IPS-18c (cell line): ENCODE measurements around the gene PRDM13.
"Not testable (repeated sequence)": the region's sequence is repeated elsewhere in the genome, so short reads cannot be mapped to it uniquely, and the experiment has no call there.

Experiments
- H3K4me3 ChIP-seq: 2 replicates; pipeline ENCODE4 v1.7.0; 2013; ENCODE audit warnings: low read depth, mild to moderate bottlenecking, low read length, moderate library complexity; ENCODE audit not compliant: insufficient read depth
- H3K9me3 ChIP-seq: one replicate; pipeline ENCODE4 v1.6.1; 2013; ENCODE audit warnings: mild to moderate bottlenecking, low read length, moderate library complexity; ENCODE audit not compliant: control insufficient read depth, insufficient read depth

Gene PRDM13

DNA sequence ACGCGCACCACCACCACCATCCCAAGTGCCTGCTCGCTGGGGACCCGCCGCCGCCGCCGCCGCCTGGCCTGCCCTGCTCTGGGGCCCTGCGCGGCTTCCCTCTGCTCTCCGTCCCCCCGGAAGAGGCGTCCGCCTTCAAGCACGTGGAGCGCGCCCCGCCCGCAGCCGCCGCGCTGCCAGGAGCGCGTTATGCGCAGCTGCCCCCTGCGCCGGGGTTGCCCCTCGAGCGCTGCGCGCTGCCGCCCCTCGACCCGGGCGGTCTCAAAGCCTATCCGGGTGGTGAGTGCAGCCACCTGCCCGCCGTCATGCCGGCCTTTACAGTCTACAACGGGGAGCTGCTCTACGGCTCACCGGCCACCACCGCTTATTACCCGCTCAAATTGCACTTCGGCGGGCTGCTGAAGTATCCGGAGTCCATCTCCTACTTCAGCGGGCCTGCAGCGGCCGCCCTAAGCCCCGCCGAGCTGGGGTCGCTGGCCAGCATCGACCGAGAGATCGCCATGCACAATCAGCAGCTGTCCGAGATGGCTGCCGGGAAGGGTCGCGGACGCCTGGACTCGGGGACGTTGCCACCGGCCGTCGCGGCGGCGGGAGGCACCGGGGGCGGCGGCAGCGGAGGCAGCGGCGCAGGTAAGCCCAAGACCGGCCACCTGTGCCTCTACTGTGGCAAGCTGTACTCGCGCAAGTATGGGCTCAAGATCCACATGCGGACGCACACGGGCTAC is 7.2 kb downstream of the PRDM13 start:
- no peaks in the 10 kb centered on the region for H3K9me3 ChIP-seq
- peak overlapping the region; percentile 60 for H3K4me3 ChIP-seq

DNA sequence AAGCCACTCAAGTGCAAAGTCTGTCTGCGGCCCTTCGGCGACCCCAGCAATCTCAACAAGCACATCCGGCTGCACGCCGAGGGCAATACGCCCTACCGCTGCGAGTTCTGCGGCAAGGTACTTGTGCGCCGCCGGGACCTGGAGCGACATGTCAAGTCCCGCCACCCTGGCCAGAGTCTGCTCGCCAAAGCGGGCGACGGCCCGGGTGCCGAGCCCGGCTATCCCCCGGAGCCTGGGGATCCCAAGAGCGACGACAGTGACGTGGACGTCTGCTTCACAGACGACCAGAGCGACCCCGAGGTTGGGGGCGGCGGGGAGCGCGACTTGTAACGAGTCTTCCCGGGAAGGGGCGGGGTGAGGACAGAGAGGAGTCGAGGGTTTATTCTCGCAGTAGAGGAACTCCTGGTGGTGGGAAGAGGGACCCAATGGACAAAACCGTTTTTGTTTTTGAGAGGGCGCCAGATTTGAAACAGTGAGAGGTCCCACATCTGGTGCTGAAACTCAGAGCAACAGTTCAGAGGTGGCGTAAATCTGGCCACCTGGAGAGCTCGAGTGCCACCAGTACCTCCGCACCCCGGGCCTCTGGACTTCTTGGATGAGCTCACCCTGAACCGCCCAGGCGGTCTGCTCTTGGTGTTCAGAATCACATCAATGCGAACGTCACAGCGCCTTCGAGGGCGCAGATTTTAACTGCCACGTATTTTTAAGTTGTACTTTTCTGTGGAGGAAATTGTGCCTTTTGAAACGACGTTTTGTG is 8.0 kb downstream of the PRDM13 start:
- no peaks in the 10 kb centered on the region for H3K9me3 ChIP-seq
- peak overlapping the region; percentile 60 for H3K4me3 ChIP-seq

DNA sequence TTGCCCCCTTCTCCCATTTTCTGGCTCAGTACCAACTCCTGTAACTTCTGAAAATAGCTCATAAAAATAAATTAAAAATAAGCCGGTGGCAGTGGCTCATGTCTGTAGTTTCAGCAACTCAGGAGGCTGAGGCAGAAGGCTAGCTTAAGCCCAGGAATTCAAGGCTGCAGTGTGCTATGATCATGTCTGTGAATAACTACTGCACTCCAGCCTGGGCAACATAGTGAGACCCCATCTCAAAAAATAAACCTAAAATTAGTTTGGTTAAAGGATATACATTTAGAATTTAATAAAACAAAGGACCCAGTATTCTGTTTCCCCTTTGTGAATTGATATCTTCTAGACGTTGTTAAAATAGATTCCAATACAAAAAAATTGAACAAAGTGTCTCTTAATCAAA is 10.5 kb downstream of the PRDM13 start:
- Histone ChIP-seq H3K9me3 (no peaks in the 10 kb centered on the region), H3K4me3 (no peak overlapping the region)

DNA sequence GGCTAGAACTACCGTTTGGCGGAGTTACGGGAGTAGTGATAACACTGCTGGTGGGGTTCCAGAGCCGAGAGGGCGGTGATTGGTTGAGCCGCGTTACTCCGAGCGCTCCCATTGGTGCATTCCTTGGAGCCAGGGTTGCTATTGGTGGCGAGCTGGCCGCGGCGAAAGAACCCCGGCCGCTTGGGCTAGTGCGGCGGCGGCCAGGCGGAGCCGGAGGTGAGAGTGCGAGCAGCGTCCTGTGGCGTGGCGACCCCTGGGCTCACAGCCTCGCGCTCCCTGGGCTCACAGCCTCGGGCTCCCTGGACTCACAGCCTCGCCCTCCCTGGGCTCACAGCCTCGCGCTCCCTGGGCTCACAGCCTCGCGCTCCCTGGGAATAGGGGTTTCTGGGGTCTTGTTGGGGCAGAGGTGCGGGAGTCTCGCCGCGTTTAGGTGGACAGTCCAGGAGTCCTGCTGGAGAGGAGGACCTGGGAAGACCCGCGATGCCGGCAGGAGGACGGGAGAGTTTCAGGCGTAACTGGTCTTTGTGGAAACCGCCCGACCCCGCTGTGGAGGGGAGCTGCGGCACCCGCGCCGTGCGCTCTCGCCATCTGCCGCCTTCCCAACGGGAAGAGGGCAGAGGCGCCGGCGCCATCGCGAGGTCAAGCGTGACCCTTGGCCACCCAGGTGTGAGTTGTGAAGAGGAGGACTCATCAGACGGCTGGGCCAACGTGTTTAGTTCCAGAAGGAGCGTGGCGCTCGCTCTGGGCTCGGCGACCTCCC is 12.2 kb downstream of the PRDM13 start:
- Histone ChIP-seq H3K9me3 (no peaks in the 10 kb centered on the region), H3K4me3 (peak overlapping the region; percentile 42)

DNA sequence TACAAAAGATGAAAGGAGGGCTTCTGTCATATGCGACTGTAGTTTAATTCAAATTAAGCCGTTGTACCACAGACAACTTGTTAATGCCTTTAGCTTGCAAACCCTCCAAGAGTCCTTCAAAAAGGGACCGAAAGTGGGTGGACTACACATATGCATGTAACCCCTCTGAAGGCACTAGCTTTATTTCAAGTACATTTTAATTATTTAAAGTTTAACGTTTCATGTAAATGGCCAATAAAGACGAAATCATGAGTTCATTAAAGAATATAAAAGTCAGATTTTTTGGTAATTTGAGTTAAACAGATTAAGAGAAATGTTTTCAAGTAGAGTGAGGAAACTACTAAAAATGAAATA is 12.8 kb downstream of the PRDM13 start:
- Histone ChIP-seq H3K9me3 (no peaks in the 10 kb centered on the region), H3K4me3 (0 out of 2 replicates have a peak overlapping the region, but pooled peaks have one; percentile 42)

DNA sequence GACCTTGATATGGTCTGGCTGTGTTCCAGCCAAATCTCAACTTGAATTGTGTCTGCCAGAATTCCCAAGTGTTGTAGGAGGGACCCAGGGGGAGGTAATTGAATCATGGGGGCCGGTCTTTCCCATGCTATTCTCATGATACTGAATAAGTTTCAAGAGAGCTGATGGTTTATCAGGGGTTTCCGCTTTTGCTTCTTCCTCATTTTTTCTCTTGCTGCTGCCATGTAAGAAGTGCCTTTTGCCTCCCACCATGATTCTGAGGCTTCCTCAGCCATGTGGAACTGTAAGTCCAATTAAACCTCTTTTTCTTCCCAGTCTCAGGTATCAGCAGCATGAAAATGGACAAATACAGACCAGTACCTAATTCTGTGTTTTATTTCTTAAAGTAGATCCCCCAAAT is 15.4 kb downstream of the PRDM13 start:
- not testable (repeated sequence) for H3K4me3 ChIP-seq, H3K9me3 ChIP-seq

DNA sequence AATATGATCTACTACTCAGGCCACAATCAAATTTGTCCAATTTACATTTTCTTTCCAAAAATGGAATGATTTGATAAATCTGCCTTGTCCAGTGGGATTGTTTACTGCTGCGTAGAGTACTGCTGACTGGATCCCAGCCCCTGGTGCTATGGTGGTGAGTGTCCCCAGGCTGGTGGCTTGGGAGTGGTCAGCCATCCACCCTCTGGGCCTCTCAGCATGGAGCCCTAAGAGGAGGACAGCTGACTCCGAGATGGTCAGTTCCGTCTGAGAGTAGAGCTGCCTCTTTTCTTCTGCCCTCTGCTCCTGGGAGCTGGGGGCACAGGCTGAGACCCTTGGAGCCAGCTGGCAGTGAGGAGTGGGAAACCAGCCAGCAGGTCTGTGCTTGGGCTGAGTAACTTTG is 22.7 kb downstream of the PRDM13 start:
- Histone ChIP-seq H3K9me3 (no peaks in the 10 kb centered on the region), H3K4me3 (no peak overlapping the region)

DNA sequence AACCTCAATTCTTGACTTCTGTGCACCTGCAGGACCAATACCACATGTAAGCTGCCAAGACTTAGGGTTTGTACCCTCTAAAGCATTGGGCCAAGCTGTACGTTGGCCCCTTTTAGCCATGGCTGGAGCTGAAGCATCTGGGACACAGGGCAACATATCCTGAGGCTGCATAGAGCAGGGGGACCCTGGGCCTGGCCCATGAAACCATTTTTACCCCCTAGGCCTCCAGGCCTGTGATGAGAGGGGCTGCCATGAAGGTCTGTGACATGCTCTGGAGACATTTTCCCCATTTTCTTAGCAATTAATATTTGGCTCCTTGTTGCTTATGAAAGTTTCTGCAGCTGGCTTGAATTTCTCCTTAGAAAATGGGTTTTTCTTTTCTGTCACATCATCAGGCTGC is 31.0 kb downstream of the PRDM13 start:
- peaks cover 8% of the 10 kb centered on the region for H3K9me3 ChIP-seq
- H3K4me3 ChIP-seq: no peak overlapping the region

DNA sequence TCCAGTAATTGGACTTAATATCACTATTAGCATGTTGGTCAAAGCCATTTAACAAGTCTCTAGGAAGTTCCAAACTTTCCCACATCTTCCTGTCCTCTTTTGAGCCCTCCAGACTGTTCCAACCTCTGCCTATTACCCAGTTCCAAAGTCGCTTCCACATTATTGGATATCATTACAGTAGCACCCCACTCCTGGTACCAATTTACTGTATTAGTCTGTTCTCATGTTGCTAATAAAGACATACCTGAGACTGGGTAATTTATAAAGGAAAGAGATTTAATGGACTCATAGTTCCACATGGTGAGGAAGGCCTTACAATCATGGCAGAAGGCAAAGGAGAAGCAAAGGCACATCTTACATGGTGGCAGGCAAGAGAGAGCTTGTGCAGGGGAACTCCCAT is 31.7 kb downstream of the PRDM13 start:
- H3K4me3 ChIP-seq, H3K9me3 ChIP-seq: not testable (repeated sequence)

DNA sequence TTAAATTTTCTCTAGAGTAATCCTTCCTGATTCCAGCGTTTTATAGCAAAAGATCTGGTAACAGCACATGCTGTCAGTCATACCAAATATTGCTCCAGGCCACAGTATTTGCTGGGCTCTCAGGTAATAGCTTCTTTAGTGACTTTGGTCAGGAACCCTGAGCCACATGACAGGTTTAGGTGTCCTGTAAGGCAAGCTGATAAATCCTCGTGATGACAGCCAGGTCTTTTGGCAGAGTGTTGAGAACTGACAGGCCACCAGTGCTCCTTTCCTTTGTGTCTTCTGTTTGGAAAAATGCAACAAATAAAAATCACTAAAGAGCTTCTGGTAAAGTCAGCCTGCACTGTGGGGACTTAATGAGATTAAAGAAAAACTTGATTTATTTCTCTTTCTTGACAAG is 34.6 kb downstream of the PRDM13 start:
- H3K9me3 ChIP-seq: peaks cover 8% of the 10 kb centered on the region

DNA sequence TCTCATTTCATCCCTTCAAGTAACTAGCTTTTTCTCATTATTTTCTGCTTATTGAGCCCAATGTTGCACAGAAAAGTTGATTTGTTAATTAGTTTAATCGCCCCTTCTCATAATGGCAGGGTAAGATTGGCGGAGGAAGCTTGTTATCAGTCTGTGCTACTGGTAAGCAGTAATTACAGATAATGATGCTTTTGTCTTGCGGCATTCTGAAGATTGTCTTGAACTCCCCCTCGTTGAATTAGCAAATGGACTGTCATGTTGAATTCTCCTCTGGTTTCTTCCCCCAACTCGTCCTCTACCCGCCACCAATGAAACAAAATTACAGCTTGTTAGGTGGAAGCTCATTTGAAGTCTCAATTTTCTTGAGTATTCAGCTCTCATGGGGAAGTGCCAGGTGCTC is 39.4 kb downstream of the PRDM13 start:
- Histone ChIP-seq H3K4me3 (no peak overlapping the region), H3K9me3 (peaks cover 3% of the 10 kb centered on the region)

More for the DNA sequence above, 34.6 kb downstream of the PRDM13 start:
- no peak overlapping the region for H3K4me3 ChIP-seq

DNA sequence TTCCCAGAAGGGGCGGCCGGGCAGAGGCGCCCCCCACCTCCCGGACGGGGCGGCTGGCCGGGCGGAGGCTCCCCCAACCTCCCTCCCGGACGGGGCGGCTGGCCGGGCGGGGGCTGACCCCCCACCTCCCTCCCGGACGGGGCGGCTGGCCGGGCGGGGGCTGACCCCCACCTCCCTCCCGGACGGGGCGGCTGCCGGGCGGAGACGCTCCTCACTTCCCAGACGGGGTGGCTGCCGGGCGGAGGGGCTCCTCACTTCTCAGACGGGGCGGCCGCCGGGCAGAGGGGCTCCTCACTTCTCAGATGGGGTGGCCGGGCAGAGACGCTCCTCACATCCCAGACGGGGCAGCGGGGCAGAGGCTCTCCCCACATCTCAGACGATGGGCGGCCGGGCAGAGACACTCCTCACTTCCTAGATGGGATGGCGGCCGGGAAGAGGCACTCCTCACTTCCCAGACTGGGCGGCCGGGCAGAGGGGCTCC is 43.5 kb downstream of the PRDM13 start:
- not testable (repeated sequence) for H3K9me3 ChIP-seq, H3K4me3 ChIP-seq

DNA sequence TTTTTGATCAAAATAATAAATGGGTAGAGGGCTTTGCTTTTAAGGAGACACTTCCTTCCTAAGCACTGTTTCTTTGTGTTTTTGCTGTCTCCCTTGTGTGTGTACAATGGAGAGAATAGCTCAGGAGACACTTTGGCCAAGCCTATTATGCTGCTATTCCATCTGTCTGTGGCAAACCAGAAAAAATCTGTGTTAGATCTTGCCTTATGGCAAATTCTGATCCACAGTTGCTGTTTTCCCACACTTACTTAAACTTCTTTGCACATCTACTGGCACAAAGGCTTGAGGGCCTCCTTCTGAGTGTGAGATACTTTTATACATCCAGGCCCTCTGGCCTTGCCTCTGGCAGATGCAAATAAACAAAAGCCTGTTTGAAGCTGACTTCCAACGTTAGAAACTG is 53.6 kb downstream of the PRDM13 start:
- Histone ChIP-seq H3K9me3 (no peaks in the 10 kb centered on the region), H3K4me3 (no peak overlapping the region)

DNA sequence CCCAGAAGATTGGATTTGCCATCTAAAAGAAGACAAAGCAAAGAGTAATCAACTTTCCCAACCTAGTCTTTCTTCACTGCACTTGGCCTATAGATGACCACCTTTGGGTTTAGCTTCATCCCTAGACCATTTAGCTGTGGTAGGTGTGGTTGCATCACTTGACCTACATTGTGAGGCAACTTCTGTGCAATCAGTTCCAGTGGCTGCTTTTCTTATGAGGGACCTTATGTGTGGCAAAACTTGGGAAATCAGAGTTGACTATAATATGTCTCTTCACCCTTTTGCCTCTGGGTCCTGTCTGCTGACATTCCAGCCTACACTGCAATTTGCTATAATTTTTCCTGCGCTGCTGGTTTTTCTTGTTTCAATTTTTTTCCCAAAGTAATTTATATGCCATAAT is 55.2 kb downstream of the PRDM13 start:
- Histone ChIP-seq H3K4me3 (no peak overlapping the region), H3K9me3 (no peaks in the 10 kb centered on the region)

DNA sequence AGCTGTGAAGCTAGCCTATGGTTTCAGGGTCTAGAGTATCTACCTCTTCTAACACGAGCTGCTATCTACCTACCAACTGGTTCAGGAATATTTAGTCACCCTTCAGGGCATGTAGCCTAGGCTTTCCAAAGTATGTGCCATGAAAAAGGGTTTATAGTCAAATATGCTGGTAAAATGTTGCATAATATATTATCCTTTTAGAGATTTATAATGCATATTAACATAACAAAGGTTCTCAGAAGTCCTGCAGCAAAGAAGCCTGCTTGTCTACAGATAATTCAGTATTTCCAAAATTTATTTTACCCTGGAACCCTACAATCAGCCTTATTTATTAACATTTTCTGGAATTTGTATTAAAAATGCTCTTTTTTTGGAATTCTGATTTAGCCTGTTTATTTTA is 56.0 kb downstream of the PRDM13 start:
- Histone ChIP-seq H3K9me3 (no peaks in the 10 kb centered on the region), H3K4me3 (no peak overlapping the region)
